ENCODE measurements around the gene APBA3. TPM values are rescaled to one million over a fixed set of nuclear protein-coding genes. Genes with fewer than 3 reads are reported as not detected.

The APBA3 gene
- total RNA-seq, 1 donor from 2014 or later = 51.2 TPM

- POLR2A ChIA-PET = no interaction called here
- intact Hi-C loops (cut with micrococcal nuclease) = no loop called here
- no peak for TF ChIP-seq CTCF (IDR thresholded peaks at IDR 0.05)
- Mint-ChIP-seq H3K9me3 (no peaks in the 10 kb centered on the region), H3K27me3 (no peaks in the 10 kb centered on the region), H3K4me1 (no peaks in the 10 kb centered on the region), H3K4me3 (no peak overlapping the region), H3K36me3 (ENCODE audit: low read depth) (peaks cover 13% of the 10 kb centered on the region), H3K27ac (no peak overlapping the region)
- DNase-seq (no peak), ATAC-seq (ENCODE audit: low read depth) (no peak)
- CTCF ChIA-PET = no interaction called here
Measured at GRCh38 chr19:3745363-3746045, 16.0 kb downstream of the APBA3 start.

- DNase-seq (no peak), ATAC-seq (ENCODE audit: low read depth) (no peak)
- Mint-ChIP-seq H3K9me3 (no peaks in the 10 kb centered on the region), H3K27ac (no peak overlapping the region), H3K4me3 (no peak overlapping the region), H3K36me3 (ENCODE audit: low read depth) (no peaks in the 10 kb centered on the region), H3K4me1 (no peaks in the 10 kb centered on the region), H3K27me3 (no peaks in the 10 kb centered on the region)
- intact Hi-C loops (cut with micrococcal nuclease) = no loop called here
- no peak for TF ChIP-seq CTCF (IDR thresholded peaks at IDR 0.05)
- POLR2A ChIA-PET = interaction anchor here (0.6 kb wide), 1 partner anchor 78 kb away, joined by 3 read pairs; no protein-coding TSS in a partner anchor
- CTCF ChIA-PET = no interaction called here
Measured at GRCh38 chr19:3743486-3743885, 18.0 kb downstream of the APBA3 start.

- POLR2A ChIA-PET = no interaction called here
- Mint-ChIP-seq H3K9me3 (no peaks in the 10 kb centered on the region), H3K27ac (no peak overlapping the region), H3K4me1 (no peaks in the 10 kb centered on the region), H3K36me3 (ENCODE audit: low read depth) (no peaks in the 10 kb centered on the region), H3K4me3 (no peak overlapping the region), H3K27me3 (peaks cover 4% of the 10 kb centered on the region)
- TF ChIP-seq CTCF (IDR thresholded peaks at IDR 0.05) = no peak
- DNase-seq (no peak), ATAC-seq (ENCODE audit: low read depth) (no peak)
- CTCF ChIA-PET = no interaction called here
- intact Hi-C loops (cut with micrococcal nuclease) = no loop called here
Measured at GRCh38 chr19:3740431-3740830, 21.1 kb downstream of the APBA3 start.

DNA sequence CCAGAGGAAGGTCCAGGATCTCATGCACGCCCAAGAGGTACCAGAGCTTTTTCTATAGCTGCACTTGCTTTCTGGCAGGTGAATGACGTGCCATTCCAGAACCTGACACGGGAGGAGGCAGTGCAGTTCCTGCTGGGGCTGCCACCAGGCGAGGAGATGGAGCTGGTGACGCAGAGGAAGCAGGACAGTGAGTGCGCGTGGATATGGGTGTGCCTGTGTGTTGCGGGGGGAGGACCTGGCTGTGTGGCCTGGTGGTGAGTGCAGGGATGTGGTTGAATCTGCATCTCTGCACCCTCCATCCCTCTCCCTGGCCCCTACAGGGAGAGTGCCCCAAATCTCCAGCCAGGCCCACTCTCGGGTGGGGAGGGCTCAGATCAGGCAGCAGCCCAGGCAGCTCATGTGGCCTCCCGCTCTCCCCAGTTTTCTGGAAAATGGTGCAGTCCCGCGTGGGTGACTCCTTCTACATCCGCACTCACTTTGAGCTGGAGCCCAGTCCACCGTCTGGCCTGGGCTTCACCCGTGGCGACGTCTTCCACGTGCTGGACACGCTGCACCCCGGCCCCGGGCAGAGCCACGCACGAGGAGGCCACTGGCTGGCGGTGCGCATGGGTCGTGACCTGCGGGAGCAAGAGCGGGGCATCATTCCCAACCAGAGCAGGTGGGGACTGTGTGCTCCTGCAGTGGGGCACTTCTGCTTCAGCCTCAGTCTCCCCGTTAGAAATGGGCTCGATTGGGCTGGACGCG lies 22.8 kb downstream of the APBA3 start:
- ATAC-seq (ENCODE audit: low read depth) = no peak
- DNase-seq = no peak
- Mint-ChIP-seq H3K4me3 (no peak overlapping the region), H3K9me3 (no peaks in the 10 kb centered on the region), H3K27ac (no peak overlapping the region), H3K4me1 (no peaks in the 10 kb centered on the region), H3K36me3 (ENCODE audit: low read depth) (no peaks in the 10 kb centered on the region), H3K27me3 (peaks cover 4% of the 10 kb centered on the region)
- TF ChIP-seq CTCF (IDR thresholded peaks at IDR 0.05) = no peak
- ChIA-PET CTCF (no interaction called here), POLR2A (no interaction called here)
- intact Hi-C loops (cut with micrococcal nuclease) = no loop called here

GRCh38 chr19:3737487-3738205 lies 23.8 kb downstream of the APBA3 start:
- H3K4me3 Mint-ChIP-seq = no peak overlapping the region
- no peaks in the 10 kb centered on the region for H3K4me1 Mint-ChIP-seq
- H3K27me3 Mint-ChIP-seq = peaks cover 4% of the 10 kb centered on the region
- ChIA-PET POLR2A (no interaction called here), CTCF (no interaction called here)
- no peak for DNase-seq
- ATAC-seq (ENCODE audit: low read depth) = no peak
- intact Hi-C loops (cut with micrococcal nuclease) = no loop called here
- H3K27ac Mint-ChIP-seq = no peak overlapping the region
- no peak for TF ChIP-seq CTCF (IDR thresholded peaks at IDR 0.05)
- no peaks in the 10 kb centered on the region for H3K36me3 Mint-ChIP-seq (ENCODE audit: low read depth)
- no peaks in the 10 kb centered on the region for H3K9me3 Mint-ChIP-seq
